IMR-90 (cell line): ENCODE data around the gene SPIN1. TPM values are rescaled to one million over a fixed set of nuclear protein-coding genes. Genes with fewer than 3 reads are reported as not detected.

Experiments used
- ATAC-seq: fragments of 200-7000 bp; cut with Tn5 transposase; 2 replicates; pipeline ENCODE4 v1.9.1; 2020; ENCODE audit warnings: low read depth, mild to moderate bottlenecking, moderate library complexity
- BruUV-seq: library from RNA; stranded (reverse); fragments of 400-500 nt; replicated peaks from 2 replicates; lab custom pipeline; 2021; lab: Mats Ljungman, UMichigan
- CTCF ChIA-PET: fragments of 300-600 bp; formaldehyde crosslinking; extraction: SDS; loops from one replicate; lab custom pipeline; 2021; ENCODE audit warnings: antibody characterized with exemption; lab: Yijun Ruan, JAX
- POLR2A ChIA-PET: fragments of 300-600 bp; sonication (Branson Sonifier 250); formaldehyde crosslinking; loops from one replicate; lab custom pipeline; 2022; ENCODE audit warnings: antibody characterized with exemption; ENCODE audit not compliant: unreplicated experiment; lab: Charles Lee
- DNase-seq: peaks from one replicate; pipeline ENCODE4 v3.0.0; 2013
- H2AFZ ChIP-seq: replicated peaks from 2 replicates; pipeline ENCODE3; 2013; ENCODE audit warnings: low read length, mild to moderate bottlenecking; ENCODE audit not compliant: poor library complexity
- H2AK5ac ChIP-seq: 2 replicates; pipeline ENCODE4 v1.6.1; 2013; ENCODE audit warnings: low read depth, low read length, inconsistent platforms
- H2AK9ac ChIP-seq: replicated peaks from 2 replicates; pipeline ENCODE3; 2013; ENCODE audit warnings: mild to moderate bottlenecking, low read depth, low read length, moderate library complexity; ENCODE audit not compliant: poor library complexity
- H2BK120ac ChIP-seq: 2 replicates; pipeline ENCODE4 v1.6.1; 2013; ENCODE audit warnings: low read depth, low read length, inconsistent platforms
- H2BK15ac ChIP-seq: 3 replicates; pipeline ENCODE4 v1.6.1; 2013; ENCODE audit warnings: low read depth, low read length, inconsistent platforms
- H2BK20ac ChIP-seq: 2 replicates; pipeline ENCODE4 v1.6.1; 2013; ENCODE audit warnings: low read depth, mild to moderate bottlenecking, inconsistent platforms, low read length, moderate library complexity
- H2BK5ac ChIP-seq: 2 replicates; pipeline ENCODE4 v1.6.1; 2013; ENCODE audit warnings: mild to moderate bottlenecking, low read depth, low read length, inconsistent platforms; ENCODE audit not compliant: poor library complexity, severe bottlenecking
- H3K14ac ChIP-seq: replicated peaks from 2 replicates; pipeline ENCODE4 v1.6.1; 2013; ENCODE audit warnings: low read depth, low read length, inconsistent platforms
- H3K18ac ChIP-seq: 2 replicates; pipeline ENCODE4 v1.6.1; 2013; ENCODE audit warnings: low read depth, low read length, control low read depth
- H3K23ac ChIP-seq: 2 replicates; pipeline ENCODE4 v1.6.1; 2013; ENCODE audit warnings: low read depth, low read length, inconsistent platforms
- H3K27ac ChIP-seq: 2 replicates; pipeline ENCODE4 v1.5.1; 2013; ENCODE audit warnings: mild to moderate bottlenecking, control low read depth, low read length; ENCODE audit not compliant: insufficient read depth
- H3K27me3 ChIP-seq: 2 replicates; pipeline ENCODE4 v1.6.1; 2013; ENCODE audit warnings: low read length; ENCODE audit not compliant: control insufficient read depth, insufficient read depth
- H3K36me3 ChIP-seq: 2 replicates; pipeline ENCODE4 v1.6.1; 2013; ENCODE audit warnings: low read length, mixed read lengths; ENCODE audit not compliant: control insufficient read depth, insufficient read depth
- H3K4ac ChIP-seq: 2 replicates; pipeline ENCODE4 v1.6.1; 2013; ENCODE audit warnings: low read depth, low read length, inconsistent platforms
- H3K4me1 ChIP-seq: 2 replicates; pipeline ENCODE4 v1.6.1; 2013; ENCODE audit warnings: low read length, mixed read lengths; ENCODE audit not compliant: control insufficient read depth, insufficient read depth
- H3K4me2 ChIP-seq: 2 replicates; pipeline ENCODE4 v1.6.1; 2013; ENCODE audit warnings: low read depth, mild to moderate bottlenecking, control low read depth, low read length, moderate library complexity
- H3K4me3 ChIP-seq: 2 replicates; pipeline ENCODE4 v1.5.1; 2013; ENCODE audit warnings: low read depth, mild to moderate bottlenecking, control low read depth, low read length, moderate library complexity; ENCODE audit not compliant: insufficient read depth
- H3K56ac ChIP-seq: 2 replicates; pipeline ENCODE4 v1.6.1; 2013; ENCODE audit warnings: low read length, inconsistent platforms; ENCODE audit not compliant: insufficient read depth; ENCODE audit errors: extremely low read depth
- H3K79me1 ChIP-seq, 2 experiments: 2 replicates each; pipeline ENCODE4 v1.6.1; 2013; ENCODE audit warnings: low read length in 2 of 2, inconsistent platforms in 1 of 2, low read depth in 1 of 2
- H3K9ac ChIP-seq: 2 replicates; pipeline ENCODE4 v1.6.1; 2013; ENCODE audit warnings: low read depth, low read length, control low read depth
- H3K9me1 ChIP-seq: 2 replicates; pipeline ENCODE4 v1.6.1; 2013; ENCODE audit warnings: low read length, inconsistent platforms; ENCODE audit not compliant: insufficient read depth
- H3K9me3 ChIP-seq: 2 replicates; pipeline ENCODE4 v1.6.1; 2013; ENCODE audit warnings: low read length; ENCODE audit not compliant: control insufficient read depth, insufficient read depth
- H4K20me1 ChIP-seq: 2 replicates; pipeline ENCODE4 v1.6.1; 2013; ENCODE audit warnings: low read length, inconsistent platforms; ENCODE audit not compliant: insufficient read depth
- H4K5ac ChIP-seq: 2 replicates; pipeline ENCODE4 v1.6.1; 2013; ENCODE audit warnings: mild to moderate bottlenecking, low read depth, low read length, control low read depth
- H4K8ac ChIP-seq, 2 experiments: 2 replicates each; pipeline ENCODE4 v1.6.1; 2013; ENCODE audit warnings: low read depth in 2 of 2, low read length in 2 of 2, control low read depth in 1 of 2, inconsistent platforms in 1 of 2
- H4K91ac ChIP-seq: 2 replicates; pipeline ENCODE4 v1.6.1; 2013; ENCODE audit warnings: low read depth, low read length, inconsistent platforms; ENCODE audit not compliant: insufficient read depth
- BHLHE40 ChIP-seq: fragments of 150-350 bp; IDR thresholded peaks from 2 replicates; pipeline ENCODE4 v1.6.1; 2016; ENCODE audit warnings: mild to moderate bottlenecking, low read depth, low read length
- CEBPB ChIP-seq: IDR thresholded peaks from 2 replicates; pipeline ENCODE4 v1.6.1; 2012; ENCODE audit warnings: low read depth, low read length, improper control_type of control experiment
- CHD1 ChIP-seq: IDR thresholded peaks from 2 replicates; pipeline ENCODE4 v1.6.1; 2012; ENCODE audit warnings: low read depth, low read length, improper control_type of control experiment
- CTCF ChIP-seq: conservative IDR thresholded peaks from 2 replicates; pipeline ENCODE4 v1.5.1; 2012; ENCODE audit warnings: mild to moderate bottlenecking, low read depth, low read length, improper control_type of control experiment
- FOS ChIP-seq: fragments of 150-350 bp; IDR thresholded peaks from 2 replicates; pipeline ENCODE4 v1.6.1; 2016; ENCODE audit warnings: low read depth, low read length
- MAFK ChIP-seq: IDR thresholded peaks from 2 replicates; pipeline ENCODE4 v1.6.1; 2012; ENCODE audit warnings: low read depth, low read length, improper control_type of control experiment
- MAZ ChIP-seq: IDR thresholded peaks from 2 replicates; pipeline ENCODE4 v1.6.1; 2012; ENCODE audit warnings: low read depth, mild to moderate bottlenecking, low read length, improper control_type of control experiment, moderate library complexity, borderline replicate concordance
- MXI1 ChIP-seq: IDR thresholded peaks from 2 replicates; pipeline ENCODE4 v1.6.1; 2012; ENCODE audit warnings: low read depth, mild to moderate bottlenecking, low read length, moderate library complexity, borderline replicate concordance
- NFE2L2 ChIP-seq: fragments of 150-350 bp; IDR thresholded peaks from 2 replicates; pipeline ENCODE4 v1.6.1; 2016; ENCODE audit warnings: low read depth, mild to moderate bottlenecking, low read length
- RAD21 ChIP-seq: IDR thresholded peaks from 2 replicates; pipeline ENCODE4 v1.6.1; 2012; ENCODE audit warnings: low read length, improper control_type of control experiment
- RCOR1 ChIP-seq: IDR thresholded peaks from 2 replicates; pipeline ENCODE4 v1.6.1; 2012; ENCODE audit warnings: mild to moderate bottlenecking, low read length, improper control_type of control experiment; ENCODE audit not compliant: insufficient replicate concordance
- RFX5 ChIP-seq: IDR thresholded peaks from 2 replicates; pipeline ENCODE4 v1.8.0; 2012; ENCODE audit warnings: low read depth, mild to moderate bottlenecking, low read length, moderate library complexity
- SMC3 ChIP-seq: fragments of 150-350 bp; IDR thresholded peaks from 2 replicates; pipeline ENCODE4 v1.6.1; 2016; ENCODE audit warnings: low read depth, mild to moderate bottlenecking, antibody characterized with exemption, low read length, moderate library complexity
- USF2 ChIP-seq: fragments of 150-350 bp; IDR thresholded peaks from 2 replicates; pipeline ENCODE4 v1.6.1; 2017; ENCODE audit warnings: mild to moderate bottlenecking, antibody characterized with exemption, low read length, low read depth
- WGBS, 2 experiments: methylation state at CpG; one replicate each; pipeline versions ENCODE4 v1.1.5 to v1.1.7; 2013; ENCODE audit warnings: missing lambda C conversion rate in 2 of 2; ENCODE audit not compliant: insufficient read length in 1 of 2; ENCODE audit errors: extremely low coverage in 2 of 2; 5-methylcytosine and 5-hydroxymethylcytosine counted together
- dilution Hi-C: fragments of 300-500 bp; cut with HindIII; formaldehyde crosslinking; loops from one replicate; pipeline ENCODE4 v1.14.3; 2018; ENCODE audit warnings: low sequenced_read_pairs; ENCODE audit not compliant: unreplicated experiment
- in situ Hi-C: fragments of 300-500 bp; cut with MboI; formaldehyde crosslinking; loops from 3 replicates; pipeline ENCODE4 v1.14.3; 2019; ENCODE audit warnings: low sequenced_read_pairs, inconsistent platforms, mixed read lengths
- intact Hi-C: fragments of 100-400 bp; cut with micrococcal nuclease; formaldehyde crosslinking; loops from 2 replicates; pipeline ENCODE4 v1.10.0; 2022
- polyA plus RNA-seq, 3 experiments: library from polyadenylated mRNA; depleted of rRNA; stranded (reverse); fragments of >200 nt; gene quantifications; 2 replicates each; pipeline ENCODE4 v1.2.3, GENCODE V29; 2012; ENCODE audit warnings: low replicate concordance in 1 of 3
- total RNA-seq: library from RNA; depleted of rRNA; stranded (reverse); fragments of >200 nt; gene quantifications from 2 replicates; pipeline ENCODE4 v1.2.3, GENCODE V29; 2012

The SPIN1 gene
- total and polyA plus RNA-seq, 2 of the 4 experiments (the other 2 are of a cell fraction), result 63.3 to 141 TPM

- DNase-seq, result no peak
- in situ Hi-C loops (no loop called here), intact Hi-C loops (no loop called here), dilution Hi-C loops (no loop called here)
- no peak overlapping the region for H2BK5ac ChIP-seq
- peaks cover 31 to 67% of the 10 kb centered on the region in 2 experiments for H3K79me1 ChIP-seq
- no peak overlapping the region for H2AK9ac ChIP-seq
- H2BK15ac ChIP-seq, result no peak overlapping the region
- CTCF ChIA-PET, result no interaction called here
- H4K91ac ChIP-seq, result no peak overlapping the region
- peaks cover 18% of the 10 kb centered on the region for H3K36me3 ChIP-seq
- H3K4me1 ChIP-seq, result no peaks in the 10 kb centered on the region
- H3K27ac ChIP-seq, result no peak overlapping the region
- no peak overlapping the region for H4K8ac ChIP-seq
- no peak overlapping the region for H2BK120ac ChIP-seq
- TF ChIP-seq MAFK, result no peak
- TF ChIP-seq SMC3, result no peak
- no peak for TF ChIP-seq RCOR1
- no peak for TF ChIP-seq FOS
- TF ChIP-seq BHLHE40, result no peak
- no peak for TF ChIP-seq RAD21
- no peak for TF ChIP-seq CHD1
- no peak for TF ChIP-seq CEBPB
- TF ChIP-seq CTCF, result no peak
- TF ChIP-seq USF2, result no peak
- no peak for TF ChIP-seq MAZ
- no peak for TF ChIP-seq MXI1
- no peak for TF ChIP-seq RFX5
- TF ChIP-seq NFE2L2, result no peak
- no peak overlapping the region for H3K4me3 ChIP-seq
- no TSS peak for BruUV-seq
- no peak overlapping the region for H3K56ac ChIP-seq
- H2BK20ac ChIP-seq, result no peak overlapping the region
- H3K9me3 ChIP-seq, result no peaks in the 10 kb centered on the region; the same call in 1 of the 2 replicates
- WGBS, 2 experiments, result no CpG with 5 or more reads among the region's 13 CpGs
- no peak overlapping the region for H3K18ac ChIP-seq
- POLR2A ChIA-PET, result no interaction called here
- H3K4ac ChIP-seq, result no peak overlapping the region
- no peak overlapping the region for H3K23ac ChIP-seq
- no peak for ATAC-seq
- H3K4me2 ChIP-seq, result no peak overlapping the region
- no peak overlapping the region for H3K9ac ChIP-seq
- H3K27me3 ChIP-seq, result no peaks in the 10 kb centered on the region
- H3K14ac ChIP-seq, result no peak overlapping the region
- H3K9me1 ChIP-seq, result peaks cover 6% of the 10 kb centered on the region
- no peak overlapping the region for H4K5ac ChIP-seq
- H2AK5ac ChIP-seq, result no peak overlapping the region
- no peak overlapping the region for H2AFZ ChIP-seq
- H4K20me1 ChIP-seq, result peaks cover 6% of the 10 kb centered on the region
Measured at GRCh38 chr9:88437210-88438146, 49.2 kb downstream of the SPIN1 start.
